ENCODE results near the gene BUB1. TPM values are rescaled to one million over a fixed set of nuclear protein-coding genes. Genes with fewer than 3 reads are reported as not detected.
"Not testable (repeated sequence)": the region's sequence is repeated elsewhere in the genome, so short reads cannot be mapped to it uniquely, and the experiment has no call there.

Gene BUB1
- total and polyA plus RNA-seq, 7 donors, result 0.06 to 0.69 (median 0.17) TPM

- DNase-seq, result no peak
- no peaks in the 10 kb centered on the region for H3K36me3 ChIP-seq (ENCODE audit: insufficient read depth in 1 of 2, low read depth in 1 of 2)
- ATAC-seq, result no peak
- peaks cover 1 to 17% (median 3%) of the 10 kb centered on the region in 3 donors for H3K27me3 ChIP-seq (ENCODE audit: insufficient read depth in 3 of 3, low read length in 2 of 3)
- WGBS, 3 donors, result 92 to 94% (median 92%) methylated on average over 11 of the region's 11 CpGs
- peaks cover 6% of the 10 kb centered on the region for H3K9me3 ChIP-seq
- H3K27ac ChIP-seq, result no peak overlapping the region
- TF ChIP-seq CTCF (IDR thresholded peaks at IDR 0.05), result no peak
- intact Hi-C loops (cut with DNase I), result no loop called here
- H3K4me3 ChIP-seq, result no peak overlapping the region
- H3K4me1 ChIP-seq, result no peaks in the 10 kb centered on the region
Observed at GRCh38 chr2:110691612-110692258, 13.9 kb upstream of the BUB1 start.

GRCh38 chr2:110690083-110690965, 12.5 kb upstream of the BUB1 start:
- H3K27ac ChIP-seq, result no peak overlapping the region
- DNase-seq (no peak), ATAC-seq (no peak)
- peaks cover 1 to 17% (median 3%) of the 10 kb centered on the region in 3 donors for H3K27me3 ChIP-seq (ENCODE audit: insufficient read depth in 3 of 3, low read length in 2 of 3)
- H3K9me3 ChIP-seq, result peaks cover 6% of the 10 kb centered on the region
- H3K4me1 ChIP-seq, result no peaks in the 10 kb centered on the region
- H3K4me3 ChIP-seq, result no peak overlapping the region
- WGBS, 3 donors, result 85 to 87% (median 85%) methylated on average over 4 of the region's 4 CpGs
- TF ChIP-seq CTCF (IDR thresholded peaks at IDR 0.05), result no peak
- intact Hi-C loops (cut with DNase I), result no loop called here
- H3K36me3 ChIP-seq (ENCODE audit: insufficient read depth in 1 of 2, low read depth in 1 of 2), result no peaks in the 10 kb centered on the region

DNA sequence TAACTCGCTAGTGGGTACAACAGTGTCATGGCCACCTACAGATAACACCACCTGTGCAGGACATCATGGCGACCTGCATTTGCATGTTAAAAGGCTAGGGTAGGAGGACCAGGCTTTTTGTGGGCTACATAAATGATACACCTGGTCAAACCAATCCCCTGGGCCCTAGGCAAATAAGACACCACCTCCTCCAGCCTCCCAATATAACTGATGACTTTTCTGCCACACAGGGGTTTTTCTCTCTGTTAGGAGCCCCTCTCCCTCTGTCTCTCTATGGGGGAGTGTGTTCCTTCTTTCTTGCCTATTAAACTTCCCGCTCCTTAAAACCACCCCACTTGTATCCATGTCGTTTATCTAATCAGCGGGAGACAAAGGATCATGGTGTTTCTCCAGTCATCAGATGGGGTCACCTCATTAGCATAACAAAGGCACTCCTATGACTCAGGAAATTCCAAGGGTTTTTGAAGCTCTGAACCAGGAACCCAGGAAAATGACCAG, 10.8 kb upstream of the BUB1 start:
- ATAC-seq (no peak), DNase-seq (no peak)
- Histone ChIP-seq H3K9me3 (peaks cover 6% of the 10 kb centered on the region), H3K4me1 (no peaks in the 10 kb centered on the region), H3K36me3 (ENCODE audit: insufficient read depth in 1 of 2, low read depth in 1 of 2) (no peaks in the 10 kb centered on the region), H3K4me3 (no peak overlapping the region), H3K27ac (no peak overlapping the region), H3K27me3 (ENCODE audit: insufficient read depth in 3 of 3, low read length in 2 of 3) (peaks cover 1 to 17% (median 3%) of the 10 kb centered on the region in 3 donors)
- intact Hi-C loops (cut with DNase I), result no loop called here
- no peak for TF ChIP-seq CTCF (IDR thresholded peaks at IDR 0.05)
- WGBS, 3 donors, result 33 to 37% (median 36%) methylated on average over 5 of the region's 5 CpGs

GRCh38 chr2:110687775-110688484, 10.1 kb upstream of the BUB1 start:
- H3K27ac ChIP-seq; H3K9me3 ChIP-seq; H3K4me1 ChIP-seq; intact Hi-C loops (cut with DNase I); H3K4me3 ChIP-seq; DNase-seq; H3K36me3 ChIP-seq (ENCODE audit: insufficient read depth in 1 of 2, low read depth in 1 of 2); ATAC-seq: not testable (repeated sequence)
- peaks cover 1 to 17% (median 3%) of the 10 kb centered on the region in 3 donors for H3K27me3 ChIP-seq (ENCODE audit: insufficient read depth in 3 of 3, low read length in 2 of 3)
- WGBS, 3 donors, result 43 to 49% (median 48%) methylated on average over 9 of the region's 9 CpGs

Data from psoas muscle (tissue), 8 donors.